Body of pancreas (tissue), 4 donors: ENCODE measurements around the gene CMTM5. TPM values are rescaled to one million over a fixed set of nuclear protein-coding genes. Genes with fewer than 3 reads are reported as not detected.
"Not testable (repeated sequence)": the region's sequence is repeated elsewhere in the genome, so short reads cannot be mapped to it uniquely, and the experiment has no call there.

Experiments used
- ATAC-seq: fragments of 150-250 bp; one replicate; pipeline ENCODE4 v1.9.1; 2016
- DNase-seq, 4 donors: peaks; one replicate each; pipeline ENCODE4 v3.0.0-alpha.2; 2019
- H3K27ac ChIP-seq, 4 donors: fragments of 200-600 bp; sonication (generic); 1 replicate in 3 of 4; 2 replicates in 1 of 4; pipeline versions ENCODE4 v1.5.1 to v1.6.1; 2016 to 2019; ENCODE audit warnings: mild to moderate bottlenecking in 1 of 4, mixed read lengths in 1 of 4, moderate library complexity in 1 of 4
- H3K27me3 ChIP-seq, 2 donors: fragments of 200-600 bp; sonication (generic); one replicate each; pipeline ENCODE4 v1.6.0; 2016; ENCODE audit warnings: mild to moderate bottlenecking in 1 of 2
- H3K36me3 ChIP-seq, 2 donors: fragments of 200-600 bp; sonication (generic); replicated peaks in 1 of 2; 2 replicates each; pipeline ENCODE4 v1.5.1; 2016; ENCODE audit warnings: low read depth in 2 of 2; ENCODE audit not compliant: insufficient read depth in 1 of 2
- H3K4me1 ChIP-seq: fragments of 200-600 bp; sonication (generic); one replicate; pipeline ENCODE4 v1.6.0; 2016
- H3K4me3 ChIP-seq, 2 donors: fragments of 200-600 bp; sonication (generic); 1 replicate in 1 of 2; 2 replicates in 1 of 2; pipeline ENCODE4 v1.5.1; 2016 to 2019
- H3K9me3 ChIP-seq, 3 donors: fragments of 200-600 bp; sonication (generic); 1 replicate in 2 of 3; 2 replicates in 1 of 3; pipeline ENCODE4 v1.5.1; 2016
- CTCF ChIP-seq, 7 experiments: fragments of 450-650 bp in 4 of 7; fragments of 200-600 bp in 3 of 7; sonication (generic) in 3 of 7; IDR thresholded peaks; one replicate each; pipeline ENCODE4 v1.5.1; 2016 to 2019; ENCODE audit warnings: antibody characterized with exemption in 7 of 7
- POLR2A ChIP-seq, 3 donors: fragments of 450-650 bp; IDR thresholded peaks; one replicate each; pipeline ENCODE4 v1.6.1; 2016; ENCODE audit warnings: antibody characterized with exemption in 3 of 3, mild to moderate bottlenecking in 2 of 3
- WGBS, 2 donors: methylation state at CpG; one replicate each; pipeline ENCODE4 v1.1.5; 2017; 5-methylcytosine and 5-hydroxymethylcytosine counted together
- intact Hi-C: fragments of 100-400 bp; cut with DNase I; formaldehyde crosslinking; loops from one replicate; pipeline ENCODE4 v1.15.1; 2023
- total RNA-seq, 2 donors: library from RNA; depleted of rRNA; stranded (reverse); fragments of >200 nt; gene quantifications; one replicate each; pipeline ENCODE4 v1.1.0, GENCODE V29; 2016

The CMTM5 gene
- total RNA-seq, 2 donors from 2014 or later: not detected

DNA sequence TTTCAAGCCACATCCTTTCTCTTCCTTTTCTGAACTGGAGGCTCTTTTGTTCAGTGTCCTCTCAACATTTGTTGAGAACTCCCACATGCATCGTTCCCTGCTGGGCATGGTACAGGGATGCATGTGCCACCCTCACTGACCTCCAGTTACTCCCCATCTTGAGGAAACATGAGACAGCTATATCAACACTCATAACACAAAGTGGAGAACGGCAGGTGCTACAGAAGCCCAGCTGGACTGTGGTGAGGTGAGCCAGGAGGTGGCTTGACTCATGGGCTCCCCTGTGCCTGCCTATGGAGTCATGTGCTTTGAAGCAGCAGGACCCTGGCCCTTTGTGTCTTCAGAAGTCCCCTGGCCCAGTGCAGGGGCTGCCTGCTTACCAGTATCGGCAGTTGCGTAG, 21.5 kb downstream of the CMTM5 start:
- intact Hi-C loops: no loop called here
- ATAC-seq (no peak), DNase-seq (no peak)
- no peaks in the 10 kb centered on the region for H3K36me3 ChIP-seq
- WGBS, 2 donors: 56 to 69% methylated on average over 4 of the region's 4 CpGs
- H3K27ac ChIP-seq: no peak overlapping the region
- no peaks in the 10 kb centered on the region for H3K27me3 ChIP-seq
- no peak overlapping the region for H3K4me3 ChIP-seq
- no peaks in the 10 kb centered on the region for H3K9me3 ChIP-seq
- TF ChIP-seq CTCF (IDR thresholded peaks at IDR 0.05) (no peak), POLR2A (IDR thresholded peaks at IDR 0.05) (no peak)
- H3K4me1 ChIP-seq: no peaks in the 10 kb centered on the region

- no peak for ATAC-seq
- Histone ChIP-seq H3K27ac (no peak overlapping the region), H3K36me3 (no peaks in the 10 kb centered on the region), H3K9me3 (no peaks in the 10 kb centered on the region), H3K4me3 (no peak overlapping the region), H3K4me1 (no peaks in the 10 kb centered on the region), H3K27me3 (no peaks in the 10 kb centered on the region)
- WGBS, 2 donors: 84 to 89% methylated on average over 3 of the region's 3 CpGs
- intact Hi-C loops: no loop called here
- no peak for TF ChIP-seq POLR2A (IDR thresholded peaks at IDR 0.05)
- TF ChIP-seq CTCF (IDR thresholded peaks at IDR 0.05): no peak
- no peak for DNase-seq
Measured at GRCh38 chr14:23399136-23399535, 22.3 kb downstream of the CMTM5 start.

- intact Hi-C loops: no loop called here
- ATAC-seq: no peak
- Histone ChIP-seq H3K27me3 (no peaks in the 10 kb centered on the region), H3K36me3 (no peaks in the 10 kb centered on the region), H3K4me1 (no peaks in the 10 kb centered on the region), H3K9me3 (no peaks in the 10 kb centered on the region), H3K27ac (no peak overlapping the region), H3K4me3 (no peak overlapping the region)
- TF ChIP-seq POLR2A (IDR thresholded peaks at IDR 0.05) (no peak), CTCF (IDR thresholded peaks at IDR 0.05) (no peak)
- no peak for DNase-seq
- WGBS, 2 donors: 82% methylated on average over 4 to 6 of the region's 6 CpGs
Measured at GRCh38 chr14:23399591-23399990, 22.7 kb downstream of the CMTM5 start.

DNA sequence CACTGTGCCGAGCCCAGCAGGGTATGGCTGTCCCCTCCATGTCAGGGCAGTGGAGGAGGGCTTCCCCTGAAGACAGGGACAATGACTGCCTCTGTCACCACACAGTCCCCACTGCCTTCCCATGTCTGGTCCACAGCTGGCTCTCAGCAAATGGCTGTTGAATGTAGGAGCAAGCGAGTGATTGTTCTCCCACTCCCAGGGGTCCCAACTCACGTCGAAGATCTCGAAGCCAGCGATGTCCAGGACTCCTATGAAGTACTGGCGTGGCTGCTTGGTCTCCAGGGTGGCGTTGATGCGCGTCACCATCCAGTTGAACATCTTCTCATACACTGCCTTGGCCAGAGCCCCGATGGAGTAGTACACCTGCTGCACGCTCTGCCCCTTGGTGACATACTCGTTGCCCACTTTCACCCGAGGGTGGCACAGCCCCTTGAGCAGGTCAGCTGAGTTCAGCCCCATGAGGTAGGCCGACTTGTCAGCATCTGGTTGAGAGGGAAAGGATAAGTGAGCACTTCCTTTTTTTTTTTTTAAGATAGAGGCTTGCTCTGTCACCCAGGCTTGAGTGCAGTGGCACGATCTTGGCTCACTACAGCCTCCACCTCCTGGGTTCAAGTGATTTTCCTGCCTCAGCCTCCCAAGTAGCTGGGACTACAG, 23.8 kb downstream of the CMTM5 start:
- DNase-seq, H3K36me3 ChIP-seq, ATAC-seq, H3K4me3 ChIP-seq, H3K27me3 ChIP-seq, H3K4me1 ChIP-seq, H3K27ac ChIP-seq, H3K9me3 ChIP-seq, intact Hi-C loops: not testable (repeated sequence)
- WGBS, 2 donors: 83 to 86% methylated on average over 14 to 15 of the region's 16 CpGs

GRCh38 chr14:23401291-23401690, 24.4 kb downstream of the CMTM5 start:
- no peak overlapping the region for H3K4me3 ChIP-seq
- DNase-seq (no peak), ATAC-seq (no peak)
- TF ChIP-seq POLR2A (IDR thresholded peaks at IDR 0.05) (no peak), CTCF (IDR thresholded peaks at IDR 0.05) (no peak)
- 68 to 73% methylated on average over 4 of the region's 4 CpGs for WGBS, 2 donors
- H3K36me3 ChIP-seq: no peaks in the 10 kb centered on the region
- no peaks in the 10 kb centered on the region for H3K9me3 ChIP-seq
- no peaks in the 10 kb centered on the region for H3K4me1 ChIP-seq
- intact Hi-C loops: no loop called here
- H3K27me3 ChIP-seq: no peaks in the 10 kb centered on the region
- H3K27ac ChIP-seq: no peak overlapping the region
